DND-41 (cell line): ENCODE results near the gene SUPT3H.

Source experiments
- EZH2 ChIP-seq: IDR thresholded peaks from 3 replicates; pipeline ENCODE4 v1.6.1; 2012; ENCODE audit warnings: borderline replicate concordance, low read depth, mild to moderate bottlenecking, moderate library complexity, low read length, inconsistent platforms; ENCODE audit not compliant: severe bottlenecking
- TF ChIP-seq, protein P1 (sequence below): IDR thresholded peaks from 2 replicates; pipeline ENCODE4 v1.5.1; 2012; ENCODE audit warnings: borderline replicate concordance, low read length, moderate library complexity, mild to moderate bottlenecking; ENCODE audit not compliant: poor library complexity, severe bottlenecking; ENCODE audit errors: extremely low read depth

GRCh38 chr6:44805238-44805846 lies 572.4 kb downstream of the SUPT3H start:
- TF ChIP-seq, protein P1, sequence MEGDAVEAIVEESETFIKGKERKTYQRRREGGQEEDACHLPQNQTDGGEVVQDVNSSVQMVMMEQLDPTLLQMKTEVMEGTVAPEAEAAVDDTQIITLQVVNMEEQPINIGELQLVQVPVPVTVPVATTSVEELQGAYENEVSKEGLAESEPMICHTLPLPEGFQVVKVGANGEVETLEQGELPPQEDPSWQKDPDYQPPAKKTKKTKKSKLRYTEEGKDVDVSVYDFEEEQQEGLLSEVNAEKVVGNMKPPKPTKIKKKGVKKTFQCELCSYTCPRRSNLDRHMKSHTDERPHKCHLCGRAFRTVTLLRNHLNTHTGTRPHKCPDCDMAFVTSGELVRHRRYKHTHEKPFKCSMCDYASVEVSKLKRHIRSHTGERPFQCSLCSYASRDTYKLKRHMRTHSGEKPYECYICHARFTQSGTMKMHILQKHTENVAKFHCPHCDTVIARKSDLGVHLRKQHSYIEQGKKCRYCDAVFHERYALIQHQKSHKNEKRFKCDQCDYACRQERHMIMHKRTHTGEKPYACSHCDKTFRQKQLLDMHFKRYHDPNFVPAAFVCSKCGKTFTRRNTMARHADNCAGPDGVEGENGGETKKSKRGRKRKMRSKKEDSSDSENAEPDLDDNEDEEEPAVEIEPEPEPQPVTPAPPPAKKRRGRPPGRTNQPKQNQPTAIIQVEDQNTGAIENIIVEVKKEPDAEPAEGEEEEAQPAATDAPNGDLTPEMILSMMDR = no peak
- TF ChIP-seq EZH2 = no peak
